Anterior cingulate cortex (tissue), 58 donors: ENCODE data around the gene KCNG2.
A peak's percentile ranks its signal among the peaks of the same experiment; 100 is the strongest.

Experiments used
- DNase-seq, 58 donors: peaks; one replicate each; lab custom pipeline; 2025; lab: John Stamatoyannopoulos, UW

The KCNG2 gene

GRCh38 chr18:79796531-79797405 lies 970 bp upstream of the KCNG2 start:
- DNase-seq, result peak in 1 of 58 donors; percentile 15

- no peak for DNase-seq
These were observed 734 bp downstream of the KCNG2 start for GRCh38 chr18:79798346-79798998.

- no peak for DNase-seq
These were observed 1.2 kb downstream of the KCNG2 start for GRCh38 chr18:79798999-79799370.

GRCh38 chr18:79799619-79800370 lies 2.1 kb downstream of the KCNG2 start:
- peak in 1 of 58 donors; percentile 21 for DNase-seq

- DNase-seq, result peak in 1 of 58 donors; percentile 20
These were observed 2.8 kb downstream of the KCNG2 start for GRCh38 chr18:79800371-79801180.

GRCh38 chr18:79801217-79801616 lies 3.5 kb downstream of the KCNG2 start:
- no peak for DNase-seq

- no peak for DNase-seq
These were observed 3.9 kb downstream of the KCNG2 start for GRCh38 chr18:79801641-79802040.

GRCh38 chr18:79802298-79802697 lies 4.6 kb downstream of the KCNG2 start:
- DNase-seq, result no peak

- no peak for DNase-seq
These were observed 5.9 kb downstream of the KCNG2 start for GRCh38 chr18:79803611-79804051.

GRCh38 chr18:79804130-79804787 lies 6.5 kb downstream of the KCNG2 start:
- no peak for DNase-seq

GRCh38 chr18:79805211-79805887 lies 7.6 kb downstream of the KCNG2 start:
- DNase-seq, result no peak

GRCh38 chr18:79805926-79806487 lies 8.3 kb downstream of the KCNG2 start:
- DNase-seq, result no peak

- no peak for DNase-seq
These were observed 9.5 kb downstream of the KCNG2 start for GRCh38 chr18:79806976-79807841.

- no peak for DNase-seq
These were observed 11.9 kb downstream of the KCNG2 start for GRCh38 chr18:79809482-79810192.

- DNase-seq, result no peak
These were observed 14.3 kb downstream of the KCNG2 start for GRCh38 chr18:79812052-79812451.

GRCh38 chr18:79814373-79814772 lies 16.6 kb downstream of the KCNG2 start:
- no peak for DNase-seq

- DNase-seq, result no peak
These were observed 17.9 kb downstream of the KCNG2 start for GRCh38 chr18:79815657-79816056.
